LNCaP clone FGC (cell line): ENCODE measurements around the gene GALNT12.

Source experiments
- DNase-seq: peaks from one replicate; pipeline ENCODE4 v3.0.0-alpha.2; 2011; ENCODE audit warnings: low read depth
- H3K4me3 ChIP-seq: 2 replicates; pipeline ENCODE4 v1.5.1; 2011; ENCODE audit warnings: mild to moderate bottlenecking, low read depth, low read length, control low read depth
- CTCF ChIP-seq: IDR thresholded peaks from 2 replicates; pipeline ENCODE4 v1.5.1; 2012; ENCODE audit warnings: mild to moderate bottlenecking; ENCODE audit not compliant: control insufficient read depth, insufficient read depth; ENCODE audit errors: extremely low read depth

GALNT12 gene

GRCh38 chr9:98784831-98785806 is 22.4 kb upstream of the GALNT12 start:
- DNase-seq = no peak
- no peak for TF ChIP-seq CTCF
- H3K4me3 ChIP-seq = no peak overlapping the region

- H3K4me3 ChIP-seq = no peak overlapping the region
- no peak for DNase-seq
- TF ChIP-seq CTCF = no peak
Measured at GRCh38 chr9:98786750-98787510, 20.5 kb upstream of the GALNT12 start.

DNA sequence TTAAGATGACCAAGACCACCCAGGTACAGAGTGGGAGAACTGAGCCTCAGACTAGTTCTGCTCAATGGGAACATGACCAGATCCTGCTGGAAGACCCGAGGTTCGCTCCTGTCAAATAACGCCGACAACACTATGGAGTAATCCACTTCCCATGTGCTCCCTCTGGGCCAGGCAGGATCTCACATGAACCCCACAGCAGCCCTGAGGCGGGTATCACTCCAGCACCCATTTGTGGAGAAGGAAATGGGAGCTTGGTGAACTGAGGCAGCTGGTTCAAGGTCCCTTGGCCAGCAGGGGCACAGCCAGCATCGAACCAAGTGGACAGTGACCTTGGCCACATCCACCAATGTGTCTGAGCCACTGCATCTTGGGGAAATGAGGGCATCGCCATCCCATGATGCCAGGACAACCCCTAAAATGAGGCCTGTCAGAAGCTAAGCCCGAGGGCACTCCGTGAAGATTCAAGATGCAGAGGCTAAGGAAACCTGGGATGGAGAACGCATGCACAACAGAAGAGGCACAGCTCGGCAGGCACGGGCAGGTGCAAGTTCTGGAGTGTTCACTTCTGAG is 19.6 kb upstream of the GALNT12 start:
- H3K4me3 ChIP-seq = no peak overlapping the region
- TF ChIP-seq CTCF = no peak
- DNase-seq = no peak

DNA sequence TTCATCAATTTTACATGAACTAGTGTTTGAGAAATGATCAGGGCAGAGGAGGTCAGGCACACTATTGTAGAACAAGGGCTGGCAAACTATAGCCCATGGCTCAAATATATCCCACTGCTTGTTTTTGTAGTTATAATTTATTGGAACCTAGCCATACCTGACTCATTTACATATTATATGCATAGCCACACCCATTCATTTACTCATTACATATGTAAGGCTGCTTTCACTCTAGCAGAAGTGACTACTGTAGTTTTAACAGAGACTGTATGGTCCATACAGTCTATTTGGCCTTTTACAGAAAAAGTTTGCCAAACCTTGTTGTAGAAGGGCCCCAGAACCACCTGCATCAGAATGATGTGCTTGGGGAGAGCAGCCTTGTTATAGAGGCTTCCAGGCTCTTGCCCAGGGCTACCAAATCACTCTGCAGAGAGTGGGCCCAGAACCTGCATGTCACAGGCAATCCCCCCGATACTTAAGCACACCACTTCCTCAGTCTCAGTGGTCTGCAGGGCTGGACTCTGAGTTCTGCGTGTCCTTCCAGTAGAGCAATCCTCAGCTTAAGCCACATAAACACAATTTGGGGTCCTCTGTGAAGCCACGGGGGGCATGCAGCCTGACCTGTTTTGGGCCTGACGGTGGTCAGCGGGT is 17.9 kb upstream of the GALNT12 start:
- no peak for DNase-seq
- H3K4me3 ChIP-seq = no peak overlapping the region
- TF ChIP-seq CTCF = no peak

DNA sequence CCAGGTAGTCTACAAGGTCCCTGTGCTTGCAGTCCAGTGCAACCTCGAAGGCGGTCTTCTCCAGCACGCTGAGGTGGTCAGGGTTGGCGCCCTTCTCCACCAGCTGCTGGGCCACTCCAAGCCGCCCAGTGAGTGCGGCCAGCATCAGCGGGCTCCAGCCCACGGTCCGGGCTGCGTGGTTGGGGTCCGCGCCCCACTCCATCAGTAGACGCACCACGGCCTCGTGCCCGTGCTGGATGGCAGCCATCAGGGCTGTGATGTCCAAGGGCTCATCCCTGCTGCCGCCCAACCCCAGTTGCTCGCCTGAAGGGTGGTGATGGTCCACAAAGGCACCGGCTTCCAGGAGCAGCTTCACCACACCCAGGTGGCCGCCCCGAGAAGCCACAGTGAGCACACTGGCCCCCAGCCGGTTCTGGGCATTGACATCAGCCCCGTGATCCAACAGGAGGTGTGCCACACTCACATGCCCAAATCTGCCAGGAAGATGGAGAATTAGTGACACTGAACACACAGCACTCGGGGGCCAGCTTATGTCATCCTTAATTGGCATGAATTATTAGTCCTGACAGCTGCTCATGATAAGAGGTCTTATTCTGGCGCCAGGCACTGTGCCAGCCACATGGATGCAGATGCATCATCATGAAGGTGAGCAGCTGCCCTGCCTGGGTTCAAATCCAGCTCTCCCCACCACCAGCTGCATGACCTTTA is 17.2 kb upstream of the GALNT12 start:
- no peak overlapping the region for H3K4me3 ChIP-seq
- no peak for DNase-seq
- TF ChIP-seq CTCF = no peak

GRCh38 chr9:98790842-98791607 is 16.4 kb upstream of the GALNT12 start:
- TF ChIP-seq CTCF = peak; percentile 97
- no peak overlapping the region for H3K4me3 ChIP-seq
- no peak for DNase-seq
